Measurements from ENCODE around the gene SLC22A2. TPM values are rescaled to one million over a fixed set of nuclear protein-coding genes. Genes with fewer than 3 reads are reported as not detected.

Gene SLC22A2
- total and polyA plus RNA-seq, 8 donors = 0.04 to 0.23 (median 0.07) TPM; not detected in 2

GRCh38 chr6:160259143-160259425 lies 463 bp upstream of the SLC22A2 start:
- TF ChIP-seq CTCF (IDR thresholded peaks at IDR 0.05) = no peak
- no peak overlapping the region for H3K27ac ChIP-seq
- H3K4me3 ChIP-seq = no peak overlapping the region
- H3K9me3 ChIP-seq = no peaks in the 10 kb centered on the region
- intact Hi-C loops (cut with DNase I) = no loop called here
- H3K27me3 ChIP-seq = peaks cover 0 to 11% of the 10 kb centered on the region in 2 donors
- H3K36me3 ChIP-seq = no peaks in the 10 kb centered on the region
- ATAC-seq (no peak), DNase-seq (no peak)
- H3K4me1 ChIP-seq = no peaks in the 10 kb centered on the region

- intact Hi-C loops (cut with DNase I) = no loop called here
- Histone ChIP-seq H3K27ac (no peak overlapping the region), H3K4me1 (no peaks in the 10 kb centered on the region), H3K9me3 (no peaks in the 10 kb centered on the region), H3K4me3 (no peak overlapping the region), H3K36me3 (no peaks in the 10 kb centered on the region), H3K27me3 (peaks cover 0 to 7% of the 10 kb centered on the region in 2 donors)
- no peak for ATAC-seq
- TF ChIP-seq CTCF (IDR thresholded peaks at IDR 0.05) = no peak
- DNase-seq = no peak
Observed at GRCh38 chr6:160256445-160256844, 2.2 kb downstream of the SLC22A2 start.

GRCh38 chr6:160254467-160255312 lies 3.9 kb downstream of the SLC22A2 start:
- intact Hi-C loops (cut with DNase I) = no loop called here
- no peak overlapping the region for H3K27ac ChIP-seq
- peak in 1 of 4 donors; percentile 10 for DNase-seq
- H3K4me3 ChIP-seq = no peak overlapping the region
- peak; percentile 93 for ATAC-seq
- H3K36me3 ChIP-seq = no peaks in the 10 kb centered on the region
- no peak for TF ChIP-seq CTCF (IDR thresholded peaks at IDR 0.05)
- H3K9me3 ChIP-seq = no peaks in the 10 kb centered on the region
- H3K4me1 ChIP-seq = no peaks in the 10 kb centered on the region
- no peaks in the 10 kb centered on the region for H3K27me3 ChIP-seq

GRCh38 chr6:160253714-160254113 lies 4.9 kb downstream of the SLC22A2 start:
- H3K9me3 ChIP-seq = no peaks in the 10 kb centered on the region
- no peaks in the 10 kb centered on the region for H3K27me3 ChIP-seq
- no peak for TF ChIP-seq CTCF (IDR thresholded peaks at IDR 0.05)
- intact Hi-C loops (cut with DNase I) = no loop called here
- no peak for ATAC-seq
- no peaks in the 10 kb centered on the region for H3K36me3 ChIP-seq
- H3K4me1 ChIP-seq = no peaks in the 10 kb centered on the region
- no peak overlapping the region for H3K27ac ChIP-seq
- DNase-seq = no peak
- H3K4me3 ChIP-seq = no peak overlapping the region

- ATAC-seq (no peak), DNase-seq (no peak)
- no peaks in the 10 kb centered on the region for H3K36me3 ChIP-seq
- H3K27me3 ChIP-seq = no peaks in the 10 kb centered on the region
- intact Hi-C loops (cut with DNase I) = no loop called here
- no peak for TF ChIP-seq CTCF (IDR thresholded peaks at IDR 0.05)
- no peak overlapping the region for H3K27ac ChIP-seq
- no peaks in the 10 kb centered on the region for H3K9me3 ChIP-seq
- H3K4me3 ChIP-seq = no peak overlapping the region
- H3K4me1 ChIP-seq = no peaks in the 10 kb centered on the region
Observed at GRCh38 chr6:160253292-160253691, 5.3 kb downstream of the SLC22A2 start.

Data from left lung (tissue), 10 donors.